Measurements from ENCODE around the gene TKT. TPM values are rescaled to one million over a fixed set of nuclear protein-coding genes. Genes with fewer than 3 reads are reported as not detected.

Gene TKT
- total RNA-seq, 6 experiments from 2014 or later, result 98.9 to 257 (median 146) TPM

DNA sequence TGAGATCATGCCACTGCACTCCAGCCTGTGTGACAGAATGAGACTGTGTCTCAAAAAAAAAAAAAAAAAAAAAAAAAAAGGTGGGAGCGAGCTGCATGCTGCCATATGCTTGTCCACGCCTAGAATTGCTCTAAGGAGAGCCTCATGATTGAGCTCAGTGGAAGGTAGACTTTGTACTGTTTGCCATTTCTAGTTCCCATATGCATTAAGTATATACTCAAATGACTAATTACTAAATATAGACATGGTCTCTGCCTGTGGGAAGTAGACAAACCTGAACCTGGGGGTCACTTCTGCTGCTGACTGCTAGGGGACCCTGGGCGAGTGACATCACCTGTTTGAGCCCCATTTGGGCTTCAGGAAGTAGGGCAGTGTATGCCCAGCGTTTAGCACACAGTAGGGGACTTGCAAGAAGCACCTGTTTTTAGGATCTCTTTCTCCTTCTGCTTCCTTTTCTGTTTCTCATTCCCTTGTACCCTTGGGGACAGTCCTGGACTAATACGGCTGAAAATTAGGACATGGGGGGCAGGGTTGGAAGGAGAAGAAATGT, 67.6 kb downstream of the TKT start:
- H3K9me3 ChIP-seq, result no peaks in the 10 kb centered on the region
- intact Hi-C loops (cut with DNase I), result no loop called here
- peaks cover 0 to 7% (median 3%) of the 10 kb centered on the region in 4 donors for H3K36me3 ChIP-seq
- no peak overlapping the region for H3K4me3 ChIP-seq
- no peak for DNase-seq
- H3K27me3 ChIP-seq, result no peaks in the 10 kb centered on the region
- no peak for TF ChIP-seq POLR2A (IDR thresholded peaks at IDR 0.05)
- TF ChIP-seq, protein P1, sequence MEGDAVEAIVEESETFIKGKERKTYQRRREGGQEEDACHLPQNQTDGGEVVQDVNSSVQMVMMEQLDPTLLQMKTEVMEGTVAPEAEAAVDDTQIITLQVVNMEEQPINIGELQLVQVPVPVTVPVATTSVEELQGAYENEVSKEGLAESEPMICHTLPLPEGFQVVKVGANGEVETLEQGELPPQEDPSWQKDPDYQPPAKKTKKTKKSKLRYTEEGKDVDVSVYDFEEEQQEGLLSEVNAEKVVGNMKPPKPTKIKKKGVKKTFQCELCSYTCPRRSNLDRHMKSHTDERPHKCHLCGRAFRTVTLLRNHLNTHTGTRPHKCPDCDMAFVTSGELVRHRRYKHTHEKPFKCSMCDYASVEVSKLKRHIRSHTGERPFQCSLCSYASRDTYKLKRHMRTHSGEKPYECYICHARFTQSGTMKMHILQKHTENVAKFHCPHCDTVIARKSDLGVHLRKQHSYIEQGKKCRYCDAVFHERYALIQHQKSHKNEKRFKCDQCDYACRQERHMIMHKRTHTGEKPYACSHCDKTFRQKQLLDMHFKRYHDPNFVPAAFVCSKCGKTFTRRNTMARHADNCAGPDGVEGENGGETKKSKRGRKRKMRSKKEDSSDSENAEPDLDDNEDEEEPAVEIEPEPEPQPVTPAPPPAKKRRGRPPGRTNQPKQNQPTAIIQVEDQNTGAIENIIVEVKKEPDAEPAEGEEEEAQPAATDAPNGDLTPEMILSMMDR (IDR thresholded peaks at IDR 0.05), result no peak
- 90% methylated on average over 2 of the region's 5 CpGs for WGBS (ENCODE audit: insufficient coverage, low coverage, low lambda C conversion rate, missing lambda C conversion rate)
- H3K27ac ChIP-seq, result no peak overlapping the region
- ATAC-seq, result no peak
- H3K4me1 ChIP-seq, result no peaks in the 10 kb centered on the region

DNA sequence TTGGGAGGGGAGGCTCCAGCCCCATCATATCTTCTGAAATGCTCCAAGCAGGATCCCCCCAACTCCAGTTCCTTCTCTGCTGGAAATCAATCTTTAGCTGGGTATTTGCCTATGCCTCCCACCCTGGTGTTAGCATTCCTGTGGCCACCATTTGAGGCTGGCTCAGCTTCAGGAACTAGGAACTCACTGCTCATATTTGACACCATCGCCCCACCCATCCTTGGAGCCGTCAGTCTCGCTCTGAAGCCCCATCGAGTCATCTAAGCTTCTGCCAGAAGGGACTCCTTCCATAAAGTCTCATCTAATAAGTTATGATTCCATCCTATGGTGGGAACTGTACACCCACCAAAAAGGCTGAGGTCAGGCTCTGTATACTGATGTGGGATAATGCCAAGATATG, 68.4 kb downstream of the TKT start:
- Histone ChIP-seq H3K4me3 (no peak overlapping the region), H3K36me3 (peaks cover 0 to 7% (median 3%) of the 10 kb centered on the region in 4 donors)
- TF ChIP-seq POLR2A (IDR thresholded peaks at IDR 0.05), result no peak
- TF ChIP-seq, protein P1 (IDR thresholded peaks at IDR 0.05), result no peak

DNA sequence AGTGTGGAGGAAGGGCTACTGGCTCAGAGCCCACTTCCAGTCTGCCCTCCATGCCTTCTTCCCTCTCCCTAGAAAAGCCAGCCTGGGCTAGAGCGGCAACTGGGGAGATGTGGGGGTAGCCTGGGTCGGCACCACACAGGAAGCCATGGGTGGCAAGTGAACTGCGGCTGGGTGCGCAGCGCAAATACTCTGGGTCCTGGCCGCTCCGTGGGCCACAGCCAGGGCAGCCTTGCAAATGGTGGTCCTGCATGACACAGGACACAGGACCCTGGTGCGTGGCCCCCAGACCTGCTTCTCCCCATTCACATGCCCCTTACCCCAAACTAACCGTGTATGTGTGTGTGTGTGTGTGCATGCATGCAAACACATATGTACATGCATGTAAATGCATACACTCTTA, 69.1 kb downstream of the TKT start:
- intact Hi-C loops (cut with DNase I), result no loop called here

More for the DNA sequence above, 68.4 kb downstream of the TKT start:
- DNase-seq (no peak), ATAC-seq (no peak)
- Histone ChIP-seq H3K27me3 (no peaks in the 10 kb centered on the region), H3K9me3 (no peaks in the 10 kb centered on the region), H3K27ac (no peak overlapping the region), H3K4me1 (no peaks in the 10 kb centered on the region)
- intact Hi-C loops (cut with DNase I), result no loop called here
- WGBS (ENCODE audit: insufficient coverage, low coverage, low lambda C conversion rate, missing lambda C conversion rate), result no CpG with 5 or more reads among the region's 4 CpGs

DNA sequence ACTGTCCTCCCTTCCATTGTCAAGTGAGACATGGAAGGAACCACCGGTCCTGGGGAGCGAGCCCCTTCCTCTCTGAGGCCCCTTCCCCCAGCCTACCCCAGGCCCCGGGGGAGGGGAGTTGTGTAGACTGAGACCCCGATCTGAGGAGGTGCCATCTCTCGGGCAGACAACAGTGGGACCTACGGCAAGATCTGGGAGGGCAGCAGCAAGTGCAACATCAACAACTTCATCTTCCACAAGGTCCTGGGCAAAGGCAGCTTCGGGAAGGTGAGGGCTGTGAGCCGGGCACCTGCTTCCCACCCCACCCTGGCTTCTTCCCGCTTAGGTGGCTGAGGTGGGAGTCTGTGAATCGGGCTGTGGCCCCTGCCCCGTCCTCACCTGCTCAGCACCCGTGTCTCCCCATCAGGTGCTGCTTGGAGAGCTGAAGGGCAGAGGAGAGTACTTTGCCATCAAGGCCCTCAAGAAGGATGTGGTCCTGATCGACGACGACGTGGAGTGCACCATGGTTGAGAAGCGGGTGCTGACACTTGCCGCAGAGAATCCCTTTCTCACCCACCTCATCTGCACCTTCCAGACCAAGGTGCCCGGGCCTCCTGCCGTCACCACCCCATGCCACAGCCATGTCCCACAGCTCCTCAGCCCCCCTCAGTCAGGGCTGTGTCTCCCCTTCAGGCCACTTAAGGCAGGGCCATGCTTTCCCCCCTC, 69.9 kb downstream of the TKT start:
- Histone ChIP-seq H3K4me1 (no peaks in the 10 kb centered on the region), H3K27ac (no peak overlapping the region), H3K27me3 (no peaks in the 10 kb centered on the region), H3K36me3 (peaks cover 0 to 8% (median 3%) of the 10 kb centered on the region in 4 donors), H3K4me3 (no peak overlapping the region), H3K9me3 (no peaks in the 10 kb centered on the region)
- TF ChIP-seq, protein P1 (IDR thresholded peaks at IDR 0.05), result no peak
- no peak for TF ChIP-seq POLR2A (IDR thresholded peaks at IDR 0.05)
- WGBS (ENCODE audit: insufficient coverage, low coverage, low lambda C conversion rate, missing lambda C conversion rate), result 100% methylated on average over 5 of the region's 20 CpGs
- intact Hi-C loops (cut with DNase I), result no loop called here
- DNase-seq (peak in 1 of 3 donors; percentile 44), ATAC-seq (no peak)

More for the DNA sequence above, 69.1 kb downstream of the TKT start:
- Histone ChIP-seq H3K36me3 (peaks cover 0 to 7% (median 3%) of the 10 kb centered on the region in 4 donors), H3K27ac (no peak overlapping the region), H3K4me1 (no peaks in the 10 kb centered on the region), H3K27me3 (no peaks in the 10 kb centered on the region), H3K9me3 (no peaks in the 10 kb centered on the region), H3K4me3 (no peak overlapping the region)
- TF ChIP-seq POLR2A (IDR thresholded peaks at IDR 0.05), result no peak
- TF ChIP-seq, protein P1 (IDR thresholded peaks at IDR 0.05), result no peak
- WGBS (ENCODE audit: insufficient coverage, low coverage, low lambda C conversion rate, missing lambda C conversion rate), result 100% methylated on average over 1 of the region's 9 CpGs
- DNase-seq, result no peak
- ATAC-seq, result no peak

Measured in right lobe of liver (tissue), 6 donors.